Measurements from ENCODE around the gene SEMA4A.
A peak's percentile ranks its signal among the peaks of the same experiment; 100 is the strongest.

Gene SEMA4A

GRCh38 chr1:156136970-156137483 lies 16.4 kb upstream of the SEMA4A start:
- DNase-seq = no peak

DNA sequence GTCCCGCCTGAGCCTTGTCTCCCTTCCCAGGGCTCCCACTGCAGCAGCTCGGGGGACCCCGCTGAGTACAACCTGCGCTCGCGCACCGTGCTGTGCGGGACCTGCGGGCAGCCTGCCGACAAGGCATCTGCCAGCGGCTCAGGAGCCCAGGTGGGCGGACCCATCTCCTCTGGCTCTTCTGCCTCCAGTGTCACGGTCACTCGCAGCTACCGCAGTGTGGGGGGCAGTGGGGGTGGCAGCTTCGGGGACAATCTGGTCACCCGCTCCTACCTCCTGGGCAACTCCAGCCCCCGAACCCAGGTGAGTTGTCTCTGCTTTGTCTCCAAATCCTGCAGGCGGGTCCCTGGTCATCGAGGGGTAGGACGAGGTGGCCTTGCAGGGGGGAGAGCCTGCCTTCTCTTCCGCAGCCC lies 14.9 kb upstream of the SEMA4A start:
- no peak for DNase-seq

DNA sequence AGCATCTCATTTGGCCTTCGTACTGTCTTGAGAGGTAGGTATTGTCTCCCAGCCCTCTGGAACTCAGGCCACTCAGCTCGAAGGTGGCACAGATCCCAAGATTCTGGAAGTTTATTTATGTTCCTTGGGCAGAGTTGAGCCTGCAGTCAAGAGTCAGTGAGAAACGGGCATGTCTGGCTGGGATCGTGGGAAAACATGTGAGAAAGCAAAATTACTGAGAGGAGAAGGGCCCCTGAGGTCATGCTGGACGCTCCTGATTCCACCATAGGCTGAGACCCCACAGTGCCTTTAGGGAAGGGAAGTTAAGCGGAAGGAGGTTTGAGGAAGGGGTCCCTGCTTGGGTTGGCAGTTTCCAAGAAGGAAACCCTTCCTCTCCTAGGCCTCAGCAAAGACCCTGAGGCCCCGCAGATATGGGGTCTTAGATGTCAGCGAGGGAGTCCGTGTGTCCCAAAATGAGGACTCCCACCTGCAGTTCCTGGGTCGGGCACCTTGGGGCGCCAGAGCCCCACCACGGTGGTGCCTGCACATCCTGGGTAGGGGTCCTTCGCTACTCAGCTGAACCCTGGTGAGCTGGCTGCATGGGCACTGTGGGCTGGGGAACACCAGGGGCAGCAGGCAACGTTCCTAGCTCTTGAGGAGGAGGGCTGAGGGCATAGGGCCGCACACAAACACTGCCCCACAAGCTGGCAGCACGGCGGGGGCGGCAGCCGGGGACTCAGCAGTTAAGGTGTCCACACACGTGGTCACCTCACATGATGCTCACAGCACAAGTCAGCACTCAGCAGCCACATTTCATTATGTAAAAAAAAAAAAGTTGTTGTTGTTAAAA lies 12.3 kb upstream of the SEMA4A start:
- no peak for DNase-seq

DNA sequence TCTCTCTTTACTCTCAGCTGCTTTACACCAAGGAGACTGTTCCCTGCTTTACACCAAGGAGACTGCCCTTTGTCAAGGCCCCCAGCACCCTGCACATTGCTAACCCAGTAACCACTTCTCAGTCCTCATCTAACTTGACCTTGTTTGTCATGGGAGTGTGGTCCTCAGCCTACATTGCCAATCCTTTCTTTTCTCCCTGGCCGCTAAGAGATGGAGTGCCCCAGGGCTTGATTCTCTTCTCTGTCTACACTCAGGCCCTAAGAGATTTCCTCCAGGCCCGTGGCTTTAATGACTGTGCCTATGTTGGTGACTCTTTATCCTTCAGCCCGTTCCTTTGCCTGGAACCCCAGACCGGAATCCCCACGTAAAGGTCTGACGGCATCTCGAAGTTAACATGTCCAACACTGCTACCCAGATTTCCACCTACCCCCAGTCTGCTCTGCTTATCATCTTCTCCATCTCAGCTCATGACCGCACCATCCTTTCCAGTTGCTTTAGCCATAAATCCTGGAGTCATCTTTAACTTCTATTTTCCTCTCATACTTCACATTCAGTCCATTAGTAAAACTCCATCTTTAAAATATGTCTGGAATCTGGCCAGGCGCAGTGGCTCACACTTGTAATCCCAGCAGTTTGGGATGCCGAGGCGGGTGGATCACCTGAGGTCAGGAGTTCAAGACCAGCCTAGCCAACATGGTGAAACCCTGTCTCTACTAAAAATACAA lies 9.5 kb upstream of the SEMA4A start:
- no peak for DNase-seq

DNA sequence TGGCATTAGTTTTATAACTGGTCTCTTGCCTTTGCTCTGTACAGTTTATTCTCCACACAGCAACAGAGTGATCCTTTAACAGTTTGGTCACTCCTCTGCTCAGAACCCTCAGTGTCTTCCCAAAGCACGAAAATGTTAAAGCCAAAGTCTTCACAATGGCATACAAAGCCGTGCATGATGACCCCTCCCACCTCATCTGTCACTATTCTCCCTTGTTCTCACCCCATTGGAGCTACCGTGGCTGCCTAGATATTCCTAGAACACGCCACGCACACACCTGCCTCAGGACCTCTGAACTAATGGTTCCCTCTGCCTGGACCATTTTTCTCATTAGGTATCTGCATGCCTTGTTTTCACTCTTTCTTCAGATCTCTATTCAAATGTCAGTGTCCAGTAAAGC lies 8.6 kb upstream of the SEMA4A start:
- no peak for DNase-seq

GRCh38 chr1:156145650-156146019 lies 7.8 kb upstream of the SEMA4A start:
- no peak for DNase-seq

- peak; percentile 31 to 34 for DNase-seq
Observed at GRCh38 chr1:156146020-156146768, 7.2 kb upstream of the SEMA4A start.

- DNase-seq = no peak
Observed at GRCh38 chr1:156146769-156147405, 6.5 kb upstream of the SEMA4A start.

DNA sequence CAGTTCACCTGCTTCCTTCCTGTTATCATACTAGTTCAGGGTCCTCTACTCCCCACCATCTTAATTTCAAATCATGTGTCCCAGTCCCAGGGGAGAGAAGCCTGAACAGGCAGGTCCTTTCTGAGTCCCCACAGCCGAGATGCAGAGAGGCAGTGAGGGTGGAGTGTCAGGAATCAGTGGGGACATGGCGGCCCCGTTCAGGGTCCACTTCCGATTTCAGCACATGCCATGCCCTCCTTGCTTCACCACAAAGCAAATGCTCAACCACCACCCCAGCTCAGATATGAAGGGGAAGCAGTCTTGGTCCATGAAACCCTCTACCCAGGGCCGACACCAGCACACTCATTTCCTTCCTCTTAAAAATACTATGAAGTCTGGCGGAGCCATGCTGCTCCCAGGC lies 5.2 kb upstream of the SEMA4A start:
- DNase-seq = no peak

- DNase-seq = no peak
Observed at GRCh38 chr1:156149374-156150332, 3.7 kb upstream of the SEMA4A start.

DNA sequence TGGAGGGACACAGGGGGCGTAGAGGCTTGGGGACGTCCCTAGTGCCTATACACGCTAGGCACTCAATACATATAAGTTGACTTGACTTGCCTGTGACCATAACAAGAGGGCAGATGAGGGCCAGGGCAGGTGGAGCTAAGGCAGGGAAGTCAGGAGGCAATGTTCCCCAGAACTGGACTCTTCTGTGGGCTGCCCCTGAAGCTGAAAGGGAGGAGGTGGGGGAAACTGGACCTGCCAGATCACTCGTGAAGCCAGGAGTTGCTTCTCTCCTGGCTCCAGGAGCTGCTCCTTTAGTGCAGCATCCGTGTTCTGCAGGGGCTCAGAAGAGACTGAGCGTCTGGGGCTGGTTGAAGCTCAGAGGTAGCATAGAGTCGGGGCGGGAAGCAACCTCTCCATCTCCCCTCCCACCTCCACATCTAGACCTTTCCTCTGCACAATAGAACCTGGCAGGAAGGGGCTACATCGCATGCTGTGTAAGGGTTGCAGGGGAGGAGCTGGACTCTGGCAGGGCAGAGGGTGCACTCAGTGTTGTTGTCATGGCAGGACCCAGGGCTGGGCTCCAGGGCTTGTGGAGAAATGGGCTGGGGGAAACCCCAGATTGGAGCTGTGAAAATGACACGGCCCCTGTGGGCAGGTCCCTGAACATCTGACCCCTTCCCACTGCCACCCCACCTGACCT lies 2.9 kb upstream of the SEMA4A start:
- no peak for DNase-seq

GRCh38 chr1:156151093-156151688 lies 2.2 kb upstream of the SEMA4A start:
- no peak for DNase-seq

DNA sequence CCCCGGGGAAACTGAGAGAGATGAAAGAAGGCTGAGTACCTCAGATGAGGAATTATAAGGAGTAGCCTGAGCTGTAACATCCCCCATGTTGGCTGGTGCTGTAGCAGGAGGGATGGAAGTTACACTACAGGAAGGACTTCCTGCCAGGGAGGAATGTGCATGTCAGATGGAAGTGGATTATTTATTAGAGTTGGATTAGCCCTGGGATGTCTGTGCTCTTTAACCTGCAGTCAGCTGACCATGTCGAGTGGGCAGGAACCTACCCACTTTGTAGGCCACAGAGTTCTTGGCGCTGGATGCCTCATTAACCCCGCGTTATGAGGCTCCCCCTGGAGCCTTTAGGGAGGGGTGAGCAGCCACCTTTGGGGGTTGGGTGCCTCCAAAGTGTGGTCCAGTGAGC lies 757 bp upstream of the SEMA4A start:
- DNase-seq = no peak

- no peak for DNase-seq
Observed at GRCh38 chr1:156154317-156154749, 948 bp downstream of the SEMA4A start.

- DNase-seq = no peak
Observed at GRCh38 chr1:156155756-156156510, 2.5 kb downstream of the SEMA4A start.

- no peak for DNase-seq
Observed at GRCh38 chr1:156157506-156157905, 4.1 kb downstream of the SEMA4A start.

GRCh38 chr1:156157966-156158365 lies 4.6 kb downstream of the SEMA4A start:
- DNase-seq = no peak

- DNase-seq = no peak
Observed at GRCh38 chr1:156160000-156160742, 6.8 kb downstream of the SEMA4A start.

- DNase-seq = no peak
Observed at GRCh38 chr1:156160743-156161171, 7.4 kb downstream of the SEMA4A start.

Measured in NCI-H1930 (cell line).